Measurements from ENCODE around the gene ATP5PB.

ATP5PB gene

DNA sequence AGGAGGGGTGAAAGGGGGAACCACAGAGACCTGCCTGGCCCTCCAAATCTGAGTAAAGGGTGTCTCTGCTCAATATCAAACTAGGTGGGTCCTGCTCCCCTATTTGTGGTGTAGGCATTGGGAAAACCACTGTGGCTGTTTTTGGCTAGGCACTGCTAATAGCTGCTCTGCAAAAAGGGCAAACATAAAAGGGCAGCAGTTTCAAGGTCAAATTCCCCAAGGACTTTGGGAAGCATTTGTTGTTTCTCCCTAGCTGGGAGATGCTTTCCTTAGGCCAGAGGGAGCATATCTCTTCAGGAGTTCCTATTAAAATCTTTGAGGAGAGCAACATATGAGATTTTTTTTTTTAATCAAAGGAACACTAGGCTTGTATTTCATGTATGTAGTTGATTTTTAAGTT lies 26.9 kb downstream of the ATP5PB start:
- no peak for DNase-seq

DNA sequence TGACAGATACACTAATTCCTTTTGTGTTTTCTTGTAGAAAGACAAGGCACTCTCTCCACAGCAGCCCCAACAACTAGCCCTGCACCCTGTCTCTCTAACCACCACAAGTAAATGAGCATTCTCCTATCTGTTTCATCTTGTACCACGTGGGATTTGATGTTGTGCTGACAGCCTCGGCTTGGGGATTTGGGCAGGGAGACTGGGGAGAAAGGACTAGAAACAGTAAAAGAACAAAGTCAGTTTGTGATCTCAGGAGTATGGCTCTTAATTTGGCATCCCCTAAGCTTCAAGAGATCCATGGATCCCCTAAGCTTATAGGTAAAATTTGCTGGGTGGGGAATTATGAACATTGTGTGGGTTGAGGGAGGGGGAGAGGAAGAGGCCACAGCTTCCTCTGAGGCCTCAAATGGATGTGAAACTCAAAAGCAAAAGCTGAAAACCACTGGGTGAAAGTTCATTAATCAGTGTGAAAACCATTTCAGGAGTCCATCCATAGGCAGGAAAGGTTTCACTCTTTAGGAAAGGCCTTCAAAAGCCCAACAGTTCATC lies 27.6 kb downstream of the ATP5PB start:
- peak; percentile 53 to 65 for DNase-seq

DNA sequence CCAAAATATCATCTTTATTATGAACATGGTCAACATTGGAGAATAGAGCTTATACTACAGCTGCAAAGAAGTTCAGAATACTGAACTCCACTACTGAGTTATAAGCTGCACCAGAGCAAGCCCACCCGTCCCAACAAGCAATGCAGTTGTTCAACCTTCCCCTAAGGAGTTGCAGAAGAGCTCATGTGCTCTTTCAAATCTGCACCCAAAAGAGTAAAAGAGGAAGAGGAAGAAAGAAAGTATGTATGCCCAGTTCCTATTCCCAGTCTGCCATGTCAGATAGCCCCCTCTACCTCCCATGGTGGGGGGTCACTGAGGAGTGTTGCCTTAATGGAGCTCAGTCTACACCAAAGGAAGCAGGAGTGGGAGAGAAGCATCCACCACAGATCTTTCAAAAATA lies 31.4 kb downstream of the ATP5PB start:
- DNase-seq: peak in 1 of 2 donors; percentile 44

DNA sequence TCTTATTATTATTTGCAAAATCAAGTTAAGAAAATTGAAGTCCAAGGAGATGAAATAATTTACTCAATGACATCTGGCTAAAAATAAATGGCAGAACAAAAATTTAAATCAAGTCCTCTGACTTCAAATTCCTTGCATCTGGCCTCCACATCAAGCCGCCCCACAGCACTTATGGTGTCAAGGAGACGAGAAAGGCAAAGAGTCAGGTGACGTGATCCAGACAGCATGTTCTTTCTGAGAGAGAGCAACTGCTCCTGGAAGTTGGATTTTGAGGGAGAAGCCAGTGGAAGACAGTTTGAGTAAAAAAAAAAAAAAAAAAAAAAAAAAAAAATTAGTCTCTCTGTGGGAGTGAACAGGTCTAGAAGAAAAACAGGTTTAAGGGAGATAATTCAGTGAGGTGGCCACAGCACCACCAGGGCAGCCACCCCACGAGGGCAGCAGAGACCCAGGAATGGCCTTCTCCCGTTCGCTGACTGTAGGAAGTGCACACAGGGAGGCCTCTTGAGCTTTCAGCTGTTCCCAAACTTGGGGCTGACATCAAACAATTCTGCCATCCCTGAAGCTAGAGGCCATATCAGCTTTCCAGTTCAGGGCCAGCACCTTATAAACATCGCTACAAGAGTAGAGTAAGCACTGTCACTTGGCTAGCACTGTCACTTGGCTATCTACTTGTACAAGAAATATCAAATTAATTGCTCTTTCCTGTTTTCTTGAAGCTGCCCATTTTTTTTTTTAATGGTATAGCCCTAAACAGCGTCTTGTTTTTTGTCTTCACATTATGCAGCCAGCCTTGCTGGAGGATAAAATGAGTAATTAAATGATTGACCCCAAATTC lies 32.3 kb downstream of the ATP5PB start:
- peak; percentile 65 to 87 for DNase-seq

DNA sequence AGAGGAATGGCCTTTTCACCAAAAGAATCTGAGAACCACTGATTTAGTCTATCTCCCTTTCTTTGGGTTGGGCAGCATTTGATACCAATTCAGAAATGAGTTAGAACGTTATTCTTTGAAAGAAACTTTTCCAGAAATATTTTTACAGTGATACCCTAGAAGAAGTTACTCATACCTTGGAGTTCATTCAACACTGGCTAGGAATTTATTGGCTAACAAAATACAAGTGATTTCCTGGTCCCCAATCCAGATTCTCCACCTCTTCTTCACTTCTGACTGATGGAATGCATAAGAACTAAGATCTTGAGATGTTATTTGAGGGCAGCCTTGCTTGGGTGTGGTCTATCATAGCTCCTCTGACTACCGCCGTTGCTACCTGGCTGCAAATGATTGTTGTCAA lies 33.9 kb downstream of the ATP5PB start:
- no peak for DNase-seq

DNA sequence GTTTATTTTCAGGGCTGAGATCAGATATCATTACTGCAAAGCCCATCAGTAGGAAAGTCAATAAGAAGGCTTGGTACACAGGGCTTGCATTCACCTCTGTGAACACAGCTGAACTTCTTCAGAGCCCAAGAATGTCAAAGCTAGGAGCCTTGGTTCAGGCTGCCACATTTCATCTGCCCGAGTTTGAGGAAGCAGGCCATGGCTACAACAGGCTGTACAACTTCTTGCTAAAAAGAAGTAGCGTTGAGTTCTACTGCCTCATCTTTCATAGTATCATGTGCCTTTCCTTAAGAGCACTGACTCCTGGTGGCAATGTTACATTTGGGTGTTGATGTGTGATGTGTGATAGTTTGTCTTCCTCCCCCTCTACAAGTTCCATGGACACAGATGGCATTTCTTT lies 34.6 kb downstream of the ATP5PB start:
- DNase-seq: no peak

DNA sequence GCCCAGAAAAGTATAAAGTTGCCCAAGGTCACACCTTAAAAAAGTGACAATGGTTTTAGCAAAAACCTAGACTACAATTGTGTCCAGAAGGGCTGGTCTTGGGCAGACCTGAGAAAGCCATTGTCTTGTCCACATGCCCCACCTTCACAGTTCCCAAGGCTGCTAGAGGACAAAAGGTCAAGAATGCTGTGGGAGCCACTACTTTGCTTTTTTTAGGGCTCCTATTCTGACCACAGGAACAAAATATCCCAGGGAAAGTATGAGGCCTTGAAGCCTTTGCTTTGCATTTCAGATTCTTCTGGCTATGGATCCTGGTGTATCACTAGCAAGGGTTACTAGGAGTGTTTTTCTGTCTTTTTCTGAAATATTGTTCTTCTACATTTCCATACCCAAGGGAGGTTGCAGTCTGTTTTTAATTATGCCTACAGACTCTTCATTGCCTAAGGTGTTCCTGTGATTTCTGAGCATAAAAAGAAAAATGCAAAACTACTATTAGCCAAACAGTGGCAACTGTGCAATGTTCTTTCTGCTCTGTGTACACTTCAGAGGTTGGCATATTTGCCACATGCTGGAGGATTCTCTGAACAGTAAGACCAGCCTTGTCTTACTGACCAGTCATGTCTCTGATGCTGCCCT lies 35.2 kb downstream of the ATP5PB start:
- DNase-seq: no peak

DNA sequence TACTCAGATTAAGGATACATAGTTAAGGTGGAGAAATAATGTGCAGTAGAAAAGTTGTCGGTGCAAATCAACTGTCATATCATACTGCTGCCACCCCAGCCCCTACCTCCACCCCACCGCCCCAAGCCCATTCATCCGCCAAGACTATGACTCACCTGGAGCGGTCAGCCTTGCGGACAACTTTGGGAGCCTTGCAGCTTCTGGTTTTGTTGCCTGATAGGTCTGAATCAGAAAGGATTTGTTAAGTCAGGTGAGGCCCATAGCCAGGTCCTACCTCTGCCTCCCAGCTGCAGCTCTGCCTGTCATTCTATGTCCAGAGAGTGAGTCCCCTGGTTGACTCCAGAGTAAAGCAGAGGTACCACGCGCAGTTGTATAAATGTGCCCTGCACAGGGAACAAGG lies 37.2 kb downstream of the ATP5PB start:
- no peak for DNase-seq

DNA sequence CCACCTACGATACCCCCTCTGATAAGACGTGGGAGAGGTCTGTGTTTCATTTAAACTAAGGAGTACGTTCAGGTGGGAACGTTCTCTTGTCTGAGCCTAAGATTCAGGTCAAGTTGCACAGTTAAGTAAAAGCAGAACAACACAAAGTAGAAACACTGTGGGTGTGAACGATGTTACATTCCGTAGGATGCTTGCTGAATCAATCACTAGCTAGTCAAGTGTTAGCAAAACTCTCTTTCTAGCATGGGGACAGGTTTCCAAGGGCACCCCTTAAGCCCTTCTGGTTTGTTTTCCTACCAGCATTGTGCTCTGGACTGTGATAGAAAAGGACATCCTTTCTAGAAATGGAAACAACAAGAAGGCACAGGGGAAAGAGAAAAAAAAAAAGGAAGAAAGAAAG lies 37.9 kb downstream of the ATP5PB start:
- peak in 1 of 2 donors; percentile 39 for DNase-seq

DNA sequence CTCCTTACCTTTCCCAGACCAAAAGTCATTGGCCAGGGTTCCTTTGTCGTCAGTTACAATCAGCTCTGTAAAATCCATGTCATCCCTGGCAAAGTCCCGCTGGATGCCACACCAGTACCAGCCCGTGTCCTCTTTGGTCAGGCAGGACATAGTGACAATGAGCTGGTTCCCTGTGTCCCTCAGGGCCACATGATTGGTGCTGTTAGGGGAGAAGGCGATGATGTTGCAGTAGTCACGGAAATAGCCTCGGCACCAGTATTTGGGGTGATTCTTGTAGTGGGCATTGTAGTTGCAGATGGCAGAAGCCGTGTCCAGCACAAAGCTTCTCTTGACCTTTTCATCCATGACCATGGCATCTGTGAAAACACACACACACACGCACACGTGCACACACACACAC lies 39.4 kb downstream of the ATP5PB start:
- DNase-seq: no peak

DNA sequence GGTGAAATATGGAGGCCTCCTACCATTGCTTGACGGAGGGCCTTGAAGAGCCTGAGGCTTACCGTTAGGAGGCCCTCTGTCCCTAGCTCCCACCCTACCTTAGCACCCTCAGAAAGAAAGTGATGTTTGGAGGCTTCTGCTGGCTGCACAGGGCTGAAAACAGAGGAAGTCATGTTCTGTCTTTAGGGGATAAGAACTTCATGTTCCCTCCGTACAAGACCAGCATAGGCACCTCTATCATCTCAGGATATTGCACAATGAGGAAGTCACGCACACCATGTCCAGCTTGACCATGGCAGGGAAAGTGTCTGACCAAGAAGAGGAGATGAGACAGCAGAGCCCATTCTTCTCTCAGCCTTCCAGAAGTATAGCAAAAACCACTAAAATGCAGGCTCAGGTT lies 40.3 kb downstream of the ATP5PB start:
- DNase-seq: peak in 1 of 2 donors; percentile 39

DNA sequence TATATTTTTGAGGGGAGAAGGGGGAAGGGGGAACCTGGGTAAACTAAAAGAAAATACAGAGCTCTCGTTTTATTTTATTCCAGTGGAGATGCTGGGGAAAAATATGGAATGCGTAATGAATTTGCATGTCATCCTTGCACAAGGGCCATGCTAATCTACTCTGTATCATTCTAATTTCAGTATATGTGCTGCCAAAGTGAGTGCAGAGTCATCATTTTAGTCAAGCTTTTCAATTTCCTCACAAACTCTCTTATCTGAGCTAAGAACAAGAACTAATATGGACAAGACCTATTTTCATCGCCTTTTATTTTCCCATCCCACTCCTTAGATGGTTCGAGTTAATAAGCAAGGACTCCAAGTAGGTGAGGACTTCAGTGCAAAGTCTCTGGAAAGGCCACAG lies 41.0 kb downstream of the ATP5PB start:
- no peak for DNase-seq

DNA sequence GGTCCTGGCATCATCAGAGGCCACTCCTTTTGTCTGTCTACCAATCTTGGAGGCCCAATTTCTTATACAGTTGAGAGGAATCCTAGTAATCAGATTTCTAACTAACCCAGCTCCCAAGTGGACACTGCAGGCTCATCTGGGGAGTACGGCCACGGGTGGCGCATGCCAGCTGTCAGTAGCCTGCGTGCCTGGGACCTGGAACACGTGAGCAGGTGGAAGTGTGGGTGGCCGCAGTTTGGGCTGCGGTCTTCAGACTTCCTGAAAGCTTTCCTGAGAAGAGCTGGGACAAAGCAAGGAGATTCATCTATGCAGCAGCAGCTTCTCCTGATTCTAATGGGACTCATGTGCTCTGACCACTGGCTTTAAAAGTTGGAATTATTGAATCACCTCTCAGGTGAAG lies 41.8 kb downstream of the ATP5PB start:
- DNase-seq: no peak

DNA sequence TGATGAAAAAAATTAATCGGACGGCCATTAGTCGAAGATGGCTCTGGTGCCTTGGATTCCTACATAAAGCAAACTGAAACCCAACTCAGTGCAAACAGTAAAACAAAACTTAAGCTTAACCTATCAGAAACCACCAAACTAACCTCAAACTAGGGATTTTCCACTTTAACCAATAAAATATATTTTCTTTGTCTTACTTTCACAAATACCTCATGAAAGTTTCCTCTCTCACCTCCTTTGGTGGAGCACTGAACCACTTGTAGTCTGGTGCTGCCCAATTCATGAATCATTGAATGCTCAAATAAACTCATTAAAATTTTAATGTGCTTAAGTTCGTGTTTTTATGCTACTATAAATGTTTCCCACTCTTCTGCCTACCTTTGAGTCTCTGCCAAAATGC lies 47.1 kb downstream of the ATP5PB start:
- DNase-seq: no peak

DNA sequence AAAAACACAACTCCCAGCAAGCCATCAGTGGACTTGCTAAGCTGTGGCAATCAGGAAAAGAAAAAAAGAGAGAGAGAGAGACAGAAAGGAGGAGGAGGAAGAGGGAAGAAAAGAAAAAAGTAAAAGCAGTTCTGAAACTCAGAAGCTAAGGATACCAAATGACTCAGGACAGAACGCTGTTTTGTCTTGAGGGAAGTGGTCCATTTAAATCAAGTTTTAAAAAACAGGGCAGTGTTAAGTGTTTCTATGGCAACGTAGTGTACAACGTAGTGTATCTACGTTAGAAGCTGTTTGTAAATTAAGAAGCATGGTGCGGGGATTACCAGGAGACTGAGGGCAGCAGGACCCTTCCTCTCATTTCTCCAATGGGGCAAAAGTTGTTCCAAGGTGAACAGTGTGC lies 48.3 kb downstream of the ATP5PB start:
- no peak for DNase-seq

DNA sequence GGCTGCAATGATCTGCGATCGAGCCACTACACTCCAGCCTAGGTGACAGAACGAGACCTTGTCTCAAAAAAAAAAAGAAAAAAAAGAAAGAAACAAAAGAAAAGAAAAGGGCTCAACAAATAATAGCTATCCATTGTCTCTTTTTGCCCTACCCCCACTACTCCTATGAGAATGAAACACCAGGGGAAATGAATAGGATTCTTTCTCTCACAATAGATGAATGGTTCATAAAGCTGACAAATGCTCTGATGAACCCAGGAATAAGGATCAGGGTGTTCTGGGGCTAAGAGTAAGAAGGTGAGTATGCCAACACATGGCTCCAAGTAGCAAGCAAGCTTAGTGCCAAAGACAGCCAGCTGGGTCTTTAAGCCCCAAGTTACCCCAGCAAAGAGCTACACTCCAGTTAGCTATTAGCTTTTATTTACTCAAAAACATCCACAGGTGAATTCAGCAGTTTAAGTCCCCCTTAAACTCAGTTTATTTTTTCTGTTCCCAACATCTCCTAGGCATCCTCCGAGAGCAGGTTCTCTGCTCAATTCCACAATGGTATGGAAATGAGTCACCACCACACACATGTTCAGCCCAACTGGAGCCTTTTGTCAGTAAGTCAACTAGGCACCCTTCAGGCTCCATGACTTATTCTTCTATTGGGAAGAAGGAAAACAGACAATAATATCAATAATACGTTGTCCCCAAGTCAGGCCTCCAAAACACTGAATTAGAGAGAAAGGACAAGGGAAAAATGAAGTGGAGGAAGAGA lies 49.9 kb downstream of the ATP5PB start:
- no peak for DNase-seq

DNA sequence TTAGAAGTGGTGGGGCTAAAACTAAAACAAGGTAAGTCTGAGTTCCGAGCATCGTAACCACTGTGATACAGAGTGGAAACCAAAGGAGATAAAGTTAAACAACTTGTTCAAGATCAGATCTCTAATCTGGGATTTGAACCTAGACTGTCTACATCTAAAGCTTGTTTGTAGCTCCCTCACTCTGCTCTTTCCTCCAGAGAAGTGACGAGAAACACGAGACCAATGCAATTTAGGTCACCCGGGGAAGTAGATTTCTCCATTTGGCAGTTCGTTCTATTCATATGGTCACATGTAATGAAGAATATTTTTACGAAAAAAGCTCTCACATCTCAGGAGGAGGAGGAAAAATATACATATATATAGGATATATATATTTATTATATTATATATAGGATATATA lies 52.4 kb downstream of the ATP5PB start:
- DNase-seq: no peak

DNA sequence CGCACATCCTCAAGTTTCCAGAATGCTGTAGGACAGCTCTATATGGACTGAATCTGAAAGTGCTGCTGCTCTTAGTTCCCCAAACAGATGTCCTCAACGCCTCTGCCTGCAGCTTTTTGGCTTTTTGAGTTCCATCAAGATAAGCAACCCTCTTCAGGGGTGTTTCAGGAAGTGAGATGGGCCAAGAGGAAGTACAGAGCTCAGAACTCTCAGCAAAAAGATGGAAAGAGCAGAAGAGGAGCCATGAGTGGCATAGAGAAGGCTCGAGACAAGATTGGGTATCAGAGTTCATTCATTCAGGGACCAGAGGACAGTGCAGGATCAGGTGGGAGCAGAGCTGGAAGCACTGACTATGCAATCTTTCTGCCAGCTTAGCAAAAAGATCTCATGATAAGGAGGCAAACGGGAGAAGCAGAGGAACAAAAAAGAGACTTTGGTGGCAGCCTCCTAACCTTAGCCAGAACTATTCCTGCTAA lies 54.4 kb downstream of the ATP5PB start, which contains the start of the genes ADORA3 and TMIGD3:
Gene ADORA3, minus strand, starts transcription at position 49 of the 476 bp plus-strand sequence. CDS start 279 bp downstream, outside the sequence.
Gene TMIGD3, minus strand, starts transcription at position 49 of the 476 bp plus-strand sequence. CDS start 279 bp downstream, outside the sequence.
- DNase-seq: peak; percentile 65 to 82

DNA sequence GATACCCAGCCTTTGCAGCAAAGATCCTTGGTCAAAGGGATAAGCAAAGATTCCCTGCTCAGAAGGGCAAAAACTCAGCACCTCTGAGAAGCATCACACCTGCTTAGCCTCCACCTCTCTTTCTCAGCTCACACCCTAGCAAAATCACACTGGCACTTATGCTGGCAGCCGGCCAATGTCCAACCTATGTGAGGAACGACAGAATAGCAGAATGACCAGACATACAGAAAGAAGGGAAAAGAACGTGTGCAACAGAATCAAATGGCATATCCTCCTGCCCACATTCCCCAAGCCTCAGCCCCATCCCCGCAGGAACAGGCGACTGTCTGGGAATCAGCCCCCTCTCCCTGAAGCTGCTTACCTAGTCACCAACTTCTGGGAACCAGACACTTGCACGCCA lies 54.8 kb downstream of the ATP5PB start:
- DNase-seq: no peak

DNA sequence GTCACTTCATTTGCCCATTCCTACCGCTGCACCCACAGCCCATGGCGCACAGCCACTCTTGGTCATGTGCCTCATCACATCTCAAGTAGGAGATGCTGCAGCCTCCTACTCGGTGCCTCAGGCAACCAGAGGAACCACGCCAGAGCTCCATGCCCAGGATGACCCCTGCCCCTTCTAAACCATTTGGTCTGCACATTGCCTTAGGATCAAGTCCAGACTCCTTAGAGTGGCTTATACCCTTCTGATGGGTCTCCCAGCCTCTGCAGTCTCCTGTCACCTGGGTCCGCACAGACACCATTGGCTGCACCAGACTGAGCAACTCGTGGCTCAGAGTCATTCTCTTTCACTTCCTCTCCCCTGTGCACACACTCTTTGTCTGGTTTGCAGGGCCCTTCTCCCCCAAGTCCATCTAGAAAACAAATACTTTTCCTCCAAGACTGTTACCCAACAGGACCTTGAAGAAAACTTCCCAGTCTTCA lies 56.4 kb downstream of the ATP5PB start:
- DNase-seq: peak; percentile 56 to 71

DNA sequence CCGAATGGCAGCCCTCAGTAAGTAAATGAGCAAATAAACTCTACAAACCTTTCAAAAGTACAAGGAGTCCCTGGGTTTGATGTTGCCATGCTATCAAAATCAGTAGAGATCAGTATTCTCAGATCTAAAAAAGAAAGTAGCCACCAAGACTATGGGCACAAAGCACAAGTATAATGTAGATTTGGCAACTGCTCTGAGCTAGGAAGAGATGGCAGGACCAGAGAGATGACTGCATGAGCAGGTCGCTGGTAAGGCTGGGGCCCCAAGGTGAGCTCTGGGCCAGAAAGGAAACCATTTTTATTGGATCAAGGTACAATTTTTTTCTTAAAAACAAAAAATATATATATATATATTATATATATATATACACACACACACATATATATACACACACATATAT lies 57.3 kb downstream of the ATP5PB start:
- no peak for DNase-seq

DNA sequence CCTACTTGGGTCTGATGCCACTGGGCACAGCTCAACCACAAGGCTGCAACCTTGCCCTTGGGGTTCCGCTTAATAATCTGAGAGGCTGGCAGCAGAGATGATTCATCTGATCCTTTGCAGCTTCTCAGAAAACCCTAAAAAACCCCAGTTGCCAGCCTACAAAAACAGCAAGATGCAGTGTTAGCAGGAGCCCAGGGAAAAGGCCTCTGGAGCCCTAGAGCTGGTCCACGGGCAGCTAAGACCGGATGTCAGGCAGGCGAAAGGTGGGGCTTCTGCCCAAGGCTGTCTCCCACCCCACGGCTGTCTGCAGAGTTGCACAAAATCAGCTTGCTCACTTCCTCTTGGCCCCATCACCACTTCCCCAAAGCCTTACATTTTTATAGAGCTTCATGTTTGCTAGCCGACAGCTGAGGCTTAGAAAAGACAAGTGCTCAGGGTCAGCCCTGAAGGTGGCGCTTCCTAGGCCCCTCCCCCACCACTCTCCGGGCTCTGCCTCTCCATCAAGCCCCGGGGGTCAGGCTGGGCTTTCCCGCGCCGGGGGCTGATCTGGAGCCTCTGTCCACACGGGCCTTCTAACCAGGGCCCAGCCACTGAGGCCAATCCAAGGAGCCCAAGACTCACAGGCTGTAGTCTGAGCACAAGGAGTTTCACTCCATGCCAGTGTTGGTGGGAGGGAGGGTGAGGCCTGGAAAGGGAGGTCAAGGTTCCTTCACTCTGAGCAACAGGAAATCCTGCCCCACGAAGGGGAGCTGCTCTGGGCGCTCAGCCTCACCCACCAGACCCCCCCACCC lies 58.3 kb downstream of the ATP5PB start:
- DNase-seq: peak; percentile 88 to 96
